ENCODE results near the gene CANT1. TPM values are rescaled to one million over a fixed set of nuclear protein-coding genes. Genes with fewer than 3 reads are reported as not detected.
A peak's percentile ranks its signal among the peaks of the same experiment; 100 is the strongest.

Gene CANT1
- total RNA-seq, 1 experiment from 2014 or later = 116 TPM

GRCh38 chr17:79046916-79047280 is 37.3 kb upstream of the CANT1 start:
- intact Hi-C loops (cut with micrococcal nuclease; ENCODE audit: unreplicated experiment) = loop anchor here (1.0 kb wide), 3 partner anchors 35 to 346 kb away; no protein-coding TSS in a partner anchor
- Histone ChIP-seq H4K20me1 (ENCODE audit: insufficient read depth) (no peaks in the 10 kb centered on the region), H3K4me3 (no peak overlapping the region), H3F3A (ENCODE audit: insufficient read depth, low read depth) (peaks cover 9% of the 10 kb centered on the region), H3K9me2 (ENCODE audit: insufficient read depth) (no peaks in the 10 kb centered on the region), H2AFZ (no peak overlapping the region), H3K36me3 (ENCODE audit: low read depth) (no peaks in the 10 kb centered on the region), H3K27me3 (ENCODE audit: insufficient read depth, low read depth) (no peaks in the 10 kb centered on the region), H3K79me2 (ENCODE audit: low read depth) (no peaks in the 10 kb centered on the region), H3K4me1 (replicated peaks; ENCODE audit: insufficient read depth) (no peaks in the 10 kb centered on the region), H3K4me2 (no peak overlapping the region), H3K27ac (no peak overlapping the region), H3K9me3 (ENCODE audit: insufficient read depth, low read depth) (no peaks in the 10 kb centered on the region)
- DNase-seq = no peak
- BruUV-seq (replicated peaks) = no TSS peak
- TF ChIP-seq, protein P1, sequence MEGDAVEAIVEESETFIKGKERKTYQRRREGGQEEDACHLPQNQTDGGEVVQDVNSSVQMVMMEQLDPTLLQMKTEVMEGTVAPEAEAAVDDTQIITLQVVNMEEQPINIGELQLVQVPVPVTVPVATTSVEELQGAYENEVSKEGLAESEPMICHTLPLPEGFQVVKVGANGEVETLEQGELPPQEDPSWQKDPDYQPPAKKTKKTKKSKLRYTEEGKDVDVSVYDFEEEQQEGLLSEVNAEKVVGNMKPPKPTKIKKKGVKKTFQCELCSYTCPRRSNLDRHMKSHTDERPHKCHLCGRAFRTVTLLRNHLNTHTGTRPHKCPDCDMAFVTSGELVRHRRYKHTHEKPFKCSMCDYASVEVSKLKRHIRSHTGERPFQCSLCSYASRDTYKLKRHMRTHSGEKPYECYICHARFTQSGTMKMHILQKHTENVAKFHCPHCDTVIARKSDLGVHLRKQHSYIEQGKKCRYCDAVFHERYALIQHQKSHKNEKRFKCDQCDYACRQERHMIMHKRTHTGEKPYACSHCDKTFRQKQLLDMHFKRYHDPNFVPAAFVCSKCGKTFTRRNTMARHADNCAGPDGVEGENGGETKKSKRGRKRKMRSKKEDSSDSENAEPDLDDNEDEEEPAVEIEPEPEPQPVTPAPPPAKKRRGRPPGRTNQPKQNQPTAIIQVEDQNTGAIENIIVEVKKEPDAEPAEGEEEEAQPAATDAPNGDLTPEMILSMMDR (conservative IDR thresholded peaks at IDR 0.05) = no peak
- no peak for TF ChIP-seq EZH2 (IDR thresholded peaks at IDR 0.05; ENCODE audit: low read depth)
- CTCF ChIA-PET = no interaction called here
- POLR2A ChIA-PET (ENCODE audit: unreplicated experiment) = no interaction called here

- Histone ChIP-seq H3K27me3 (ENCODE audit: insufficient read depth, low read depth) (no peaks in the 10 kb centered on the region), H3K4me2 (no peak overlapping the region), H3K4me3 (no peak overlapping the region), H3K9me2 (ENCODE audit: insufficient read depth) (no peaks in the 10 kb centered on the region), H3F3A (ENCODE audit: insufficient read depth, low read depth) (peaks cover 9% of the 10 kb centered on the region), H3K9me3 (ENCODE audit: insufficient read depth, low read depth) (no peaks in the 10 kb centered on the region), H4K20me1 (ENCODE audit: insufficient read depth) (no peaks in the 10 kb centered on the region), H3K4me1 (replicated peaks; ENCODE audit: insufficient read depth) (no peaks in the 10 kb centered on the region), H2AFZ (no peak overlapping the region), H3K27ac (no peak overlapping the region), H3K79me2 (ENCODE audit: low read depth) (no peaks in the 10 kb centered on the region), H3K36me3 (ENCODE audit: low read depth) (no peaks in the 10 kb centered on the region)
- TF ChIP-seq EZH2 (IDR thresholded peaks at IDR 0.05; ENCODE audit: low read depth) = no peak
- TF ChIP-seq, protein P1 (conservative IDR thresholded peaks at IDR 0.05) = no peak; the same call in 1 of the 2 replicates
- DNase-seq = no peak
- intact Hi-C loops (cut with micrococcal nuclease; ENCODE audit: unreplicated experiment) = loop anchor here (1.0 kb wide), 3 partner anchors 36 to 347 kb away; no protein-coding TSS in a partner anchor
- ChIA-PET POLR2A (ENCODE audit: unreplicated experiment) (no interaction called here), CTCF (interaction anchor here (0.6 to 1.3 kb wide), 4 partner anchors 24 to 720 kb away, joined by 4 read pairs; no protein-coding TSS in a partner anchor)
- BruUV-seq (replicated peaks) = no TSS peak
These were observed 36.8 kb upstream of the CANT1 start for GRCh38 chr17:79046197-79046915.

DNA sequence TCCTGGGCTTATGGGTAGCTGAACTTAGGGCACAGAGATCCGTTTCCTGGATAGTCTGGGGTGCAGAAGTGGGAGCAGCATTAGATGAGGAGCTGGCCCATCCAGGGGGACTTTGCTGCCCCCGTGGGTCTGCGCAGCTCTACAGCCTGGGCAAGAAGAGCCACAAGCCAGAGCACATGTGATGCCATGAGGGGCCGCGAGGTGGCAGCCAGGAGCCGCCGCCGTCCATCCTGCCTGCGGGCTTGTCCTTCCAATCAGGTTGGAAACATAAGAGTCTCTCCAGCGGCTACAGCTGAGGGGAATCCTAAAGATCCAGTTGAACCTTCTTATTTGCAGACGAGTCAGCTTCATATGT is 36.3 kb upstream of the CANT1 start:
- no peaks in the 10 kb centered on the region for H3K79me2 ChIP-seq (ENCODE audit: low read depth)
- no peak overlapping the region for H3K4me2 ChIP-seq

More for the DNA sequence above, 36.3 kb upstream of the CANT1 start:
- Histone ChIP-seq H3K9me3 (ENCODE audit: insufficient read depth, low read depth) (no peaks in the 10 kb centered on the region), H2AFZ (no peak overlapping the region), H3K27me3 (ENCODE audit: insufficient read depth, low read depth) (no peaks in the 10 kb centered on the region), H3K4me1 (replicated peaks; ENCODE audit: insufficient read depth) (no peaks in the 10 kb centered on the region), H3K9me2 (ENCODE audit: insufficient read depth) (no peaks in the 10 kb centered on the region), H3K36me3 (ENCODE audit: low read depth) (no peaks in the 10 kb centered on the region), H3K27ac (no peak overlapping the region), H3K4me3 (no peak overlapping the region), H4K20me1 (ENCODE audit: insufficient read depth) (no peaks in the 10 kb centered on the region), H3F3A (ENCODE audit: insufficient read depth, low read depth) (peaks cover 9% of the 10 kb centered on the region)
- TF ChIP-seq EZH2 (IDR thresholded peaks at IDR 0.05; ENCODE audit: low read depth) = no peak
- TF ChIP-seq, protein P1 (conservative IDR thresholded peaks at IDR 0.05) = peak; percentile 85
- intact Hi-C loops (cut with micrococcal nuclease; ENCODE audit: unreplicated experiment) = loop anchor here (1.0 kb wide), 3 partner anchors 36 to 347 kb away; no protein-coding TSS in a partner anchor
- DNase-seq = peak in 1 of 2 experiments; percentile 75
- ChIA-PET POLR2A (ENCODE audit: unreplicated experiment) (no interaction called here), CTCF (interaction anchor here (0.6 to 1.3 kb wide), 7 partner anchors 22 to 1582 kb away, joined by 3 to 7 read pairs (median 4); partner anchors contain the start of gene CANT1)
- BruUV-seq (replicated peaks) = no TSS peak

Data from PC-9 (cell line).